Activated naive CD4-positive, alpha-beta T cell (primary cell): ENCODE data around the gene SLC35G2.
"Not testable (repeated sequence)": the region's sequence is repeated elsewhere in the genome, so short reads cannot be mapped to it uniquely, and the experiment has no call there.

Source experiments
- DNase-seq, 4 experiments: peaks; one replicate each; lab custom pipeline; 2025; lab: John Stamatoyannopoulos, UW

SLC35G2 gene

GRCh38 chr3:136835089-136835812 lies 16.3 kb downstream of the SLC35G2 start:
- no peak for DNase-seq

GRCh38 chr3:136835813-136836510 lies 17.0 kb downstream of the SLC35G2 start:
- no peak for DNase-seq

GRCh38 chr3:136836511-136837156 lies 17.7 kb downstream of the SLC35G2 start:
- DNase-seq = no peak

GRCh38 chr3:136838641-136839555 lies 20.0 kb downstream of the SLC35G2 start:
- DNase-seq = no peak

GRCh38 chr3:136839556-136839931 lies 20.6 kb downstream of the SLC35G2 start:
- DNase-seq = no peak

- DNase-seq = no peak
Observed at GRCh38 chr3:136840252-136840651, 21.3 kb downstream of the SLC35G2 start.

- DNase-seq = no peak
Observed at GRCh38 chr3:136842294-136842693, 23.4 kb downstream of the SLC35G2 start.

- DNase-seq = no peak
Observed at GRCh38 chr3:136844724-136845123, 25.8 kb downstream of the SLC35G2 start.

GRCh38 chr3:136852180-136852579 lies 33.3 kb downstream of the SLC35G2 start:
- no peak for DNase-seq

- no peak for DNase-seq
Observed at GRCh38 chr3:136856665-136857064, 37.7 kb downstream of the SLC35G2 start.

- DNase-seq = no peak
Observed at GRCh38 chr3:136858381-136858780, 39.5 kb downstream of the SLC35G2 start.

GRCh38 chr3:136860541-136860940 lies 41.6 kb downstream of the SLC35G2 start:
- DNase-seq = no peak

GRCh38 chr3:136861890-136862616 lies 43.1 kb downstream of the SLC35G2 start, which contains the start of gene NCK1:
Gene NCK1, plus strand, starts transcription at chr3:136862208. Its CDS starts 65,794 bp downstream, at chr3:136928002.
- DNase-seq = peak; percentile 94 to 97 (median 96)

GRCh38 chr3:136862617-136863322 lies 43.8 kb downstream of the SLC35G2 start:
- peak in 2 of 4 experiments; percentile 43 to 49 for DNase-seq

GRCh38 chr3:136869282-136869681 lies 50.4 kb downstream of the SLC35G2 start:
- DNase-seq = no peak

- not testable (repeated sequence) for DNase-seq
Observed at GRCh38 chr3:136872258-136872657, 53.3 kb downstream of the SLC35G2 start.

GRCh38 chr3:136879510-136879909 lies 60.6 kb downstream of the SLC35G2 start:
- DNase-seq = not testable (repeated sequence)

- no peak for DNase-seq
Observed at GRCh38 chr3:136882571-136882970, 63.6 kb downstream of the SLC35G2 start.

- no peak for DNase-seq
Observed at GRCh38 chr3:136883967-136884720, 65.2 kb downstream of the SLC35G2 start.
